GM20000 (cell line): Measurements from ENCODE around the gene TMED6.

Experiments used
- DNase-seq: peaks from one replicate; pipeline ENCODE4 v3.0.0; 2012; ENCODE audit warnings: low spot score
- CTCF ChIP-seq: IDR thresholded peaks from 2 replicates; pipeline ENCODE4 v1.5.1; 2012; ENCODE audit warnings: mild to moderate bottlenecking, control low read depth; ENCODE audit errors: extremely low read depth, missing control alignments

The TMED6 gene

GRCh38 chr16:69386596-69386995 lies 35.0 kb upstream of the TMED6 start:
- no peak for TF ChIP-seq CTCF
- no peak for DNase-seq

GRCh38 chr16:69384974-69385373 lies 33.4 kb upstream of the TMED6 start:
- DNase-seq = peak; percentile 21
- TF ChIP-seq CTCF = no peak

- TF ChIP-seq CTCF = no peak
- DNase-seq = no peak
Observed at GRCh38 chr16:69382421-69382820, 30.8 kb upstream of the TMED6 start.

GRCh38 chr16:69381231-69381630 lies 29.6 kb upstream of the TMED6 start:
- DNase-seq = no peak
- TF ChIP-seq CTCF = no peak

GRCh38 chr16:69378760-69379159 lies 27.2 kb upstream of the TMED6 start:
- no peak for DNase-seq
- TF ChIP-seq CTCF = no peak

- no peak for DNase-seq
- no peak for TF ChIP-seq CTCF
Observed at GRCh38 chr16:69378036-69378435, 26.4 kb upstream of the TMED6 start.

GRCh38 chr16:69376393-69377059 lies 24.9 kb upstream of the TMED6 start:
- DNase-seq = no peak
- TF ChIP-seq CTCF = no peak
